Endothelial cell (in vitro differentiated cells): ENCODE measurements around the gene NEURL1B. TPM values are rescaled to one million over a fixed set of nuclear protein-coding genes. Genes with fewer than 3 reads are reported as not detected.

ENCODE experiments used
- DNase-seq: peaks from one replicate; pipeline ENCODE4 v3.0.0; 2021; ENCODE audit warnings: low spot score
- H3K27ac Mint-ChIP-seq: one replicate; pipeline ENCODE4 v1.8.0; 2021; ENCODE audit warnings: mixed read lengths, inconsistent platforms; ENCODE audit not compliant: unreplicated experiment
- H3K27me3 Mint-ChIP-seq: one replicate; pipeline ENCODE4 v1.8.0; 2021; ENCODE audit warnings: mild to moderate bottlenecking, moderate library complexity, mixed read lengths, inconsistent platforms; ENCODE audit not compliant: unreplicated experiment
- H3K36me3 Mint-ChIP-seq: one replicate; pipeline ENCODE4 v1.8.0; 2021; ENCODE audit warnings: mild to moderate bottlenecking, low read depth, mixed read lengths, inconsistent platforms; ENCODE audit not compliant: unreplicated experiment
- H3K4me1 Mint-ChIP-seq: one replicate; pipeline ENCODE4 v1.8.0; 2021; ENCODE audit warnings: mild to moderate bottlenecking, mixed read lengths, inconsistent platforms; ENCODE audit not compliant: unreplicated experiment
- H3K4me3 Mint-ChIP-seq: one replicate; pipeline ENCODE4 v1.8.0; 2021; ENCODE audit warnings: mild to moderate bottlenecking, mixed read lengths, inconsistent platforms; ENCODE audit not compliant: unreplicated experiment
- H3K9me3 Mint-ChIP-seq: one replicate; pipeline ENCODE4 v1.8.0; 2021; ENCODE audit warnings: mixed read lengths, inconsistent platforms; ENCODE audit not compliant: unreplicated experiment
- total RNA-seq: library from RNA; stranded (reverse); fragmentation: NEBNext Ultra II Directional; extraction: Animal tissue kit (Norgen Biotek cat#: 25700); gene quantifications from one replicate; pipeline ENCODE4 v1.2.1, GENCODE V29; 2021; ENCODE audit not compliant: unreplicated experiment
- TF ChIP-seq, protein P1 (sequence below): fragments of 200-600 bp; sonication (generic); IDR thresholded peaks from one replicate; pipeline ENCODE4 v1.5.0; 2021; ENCODE audit warnings: antibody characterized with exemption; ENCODE audit not compliant: unreplicated experiment

NEURL1B gene
- total RNA-seq, 1 donor from 2014 or later, result 0.13 TPM

DNA sequence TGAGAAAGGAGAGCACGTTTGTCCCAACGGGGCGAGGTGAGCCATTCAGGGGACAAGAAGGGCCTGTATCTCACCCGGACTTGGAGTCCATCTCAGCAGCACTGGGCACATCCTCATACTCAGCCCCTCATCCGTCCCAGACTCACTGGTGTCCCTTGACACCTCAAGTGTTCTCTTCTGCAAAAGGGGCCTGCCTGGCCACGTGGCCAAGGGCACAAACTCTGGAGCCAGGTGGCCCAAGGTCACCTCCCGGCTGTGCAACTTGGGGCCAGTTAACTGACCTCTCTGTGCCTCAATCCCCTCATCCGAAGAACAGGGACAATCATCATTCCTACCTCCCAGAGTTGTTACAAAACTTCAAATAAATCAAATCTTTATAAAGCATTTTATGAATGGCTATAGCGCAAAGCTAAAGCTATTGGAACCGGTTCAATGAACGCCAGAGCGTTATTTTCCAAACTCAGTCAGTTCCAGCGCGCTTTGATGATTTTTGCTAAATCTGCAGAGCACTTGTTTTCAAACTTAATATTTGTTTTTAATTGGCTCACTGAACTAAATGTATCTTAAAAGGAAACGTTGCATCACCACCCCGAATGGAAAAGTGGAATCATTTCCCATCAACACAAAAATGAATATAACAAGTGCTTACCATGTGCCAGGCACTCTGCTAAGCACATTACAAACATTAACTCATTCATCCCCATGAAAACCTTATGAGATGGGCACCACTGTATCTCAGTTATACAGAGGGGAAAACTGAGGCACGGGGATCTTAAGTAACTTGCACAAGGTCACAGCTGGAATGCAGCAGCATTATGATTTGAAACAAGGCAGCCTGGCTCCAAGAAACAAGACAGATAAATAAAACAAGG, 80.6 kb downstream of the NEURL1B start:
- no peak overlapping the region for H3K4me3 Mint-ChIP-seq

DNA sequence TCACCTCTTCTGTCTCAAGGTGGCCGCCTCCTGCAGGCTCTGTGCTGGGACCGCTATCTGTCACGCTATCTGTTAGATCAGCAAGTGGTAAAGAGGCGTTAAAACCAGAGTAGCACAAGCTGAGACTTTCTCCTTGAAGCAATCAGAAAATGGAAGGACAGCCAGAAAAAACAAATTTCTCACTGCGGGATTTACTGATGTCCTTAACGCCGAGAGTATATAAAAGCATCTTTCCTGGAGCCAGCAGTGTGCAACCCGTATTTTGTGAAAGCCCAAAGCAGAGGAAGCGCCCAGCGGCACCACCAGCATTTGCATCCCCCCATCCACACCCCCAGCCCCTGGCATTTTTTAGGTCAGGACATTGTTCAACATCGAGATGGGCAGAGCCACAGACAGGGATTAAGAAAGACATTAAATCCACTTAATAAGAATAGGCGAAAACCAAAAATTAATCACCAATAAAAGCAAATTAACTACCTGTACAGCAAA, 81.3 kb downstream of the NEURL1B start:
- Mint-ChIP-seq H3K36me3 (no peaks in the 10 kb centered on the region), H3K9me3 (no peaks in the 10 kb centered on the region), H3K27me3 (peaks cover 6% of the 10 kb centered on the region), H3K4me3 (no peak overlapping the region), H3K4me1 (no peaks in the 10 kb centered on the region), H3K27ac (no peak overlapping the region)
- TF ChIP-seq, protein P1, sequence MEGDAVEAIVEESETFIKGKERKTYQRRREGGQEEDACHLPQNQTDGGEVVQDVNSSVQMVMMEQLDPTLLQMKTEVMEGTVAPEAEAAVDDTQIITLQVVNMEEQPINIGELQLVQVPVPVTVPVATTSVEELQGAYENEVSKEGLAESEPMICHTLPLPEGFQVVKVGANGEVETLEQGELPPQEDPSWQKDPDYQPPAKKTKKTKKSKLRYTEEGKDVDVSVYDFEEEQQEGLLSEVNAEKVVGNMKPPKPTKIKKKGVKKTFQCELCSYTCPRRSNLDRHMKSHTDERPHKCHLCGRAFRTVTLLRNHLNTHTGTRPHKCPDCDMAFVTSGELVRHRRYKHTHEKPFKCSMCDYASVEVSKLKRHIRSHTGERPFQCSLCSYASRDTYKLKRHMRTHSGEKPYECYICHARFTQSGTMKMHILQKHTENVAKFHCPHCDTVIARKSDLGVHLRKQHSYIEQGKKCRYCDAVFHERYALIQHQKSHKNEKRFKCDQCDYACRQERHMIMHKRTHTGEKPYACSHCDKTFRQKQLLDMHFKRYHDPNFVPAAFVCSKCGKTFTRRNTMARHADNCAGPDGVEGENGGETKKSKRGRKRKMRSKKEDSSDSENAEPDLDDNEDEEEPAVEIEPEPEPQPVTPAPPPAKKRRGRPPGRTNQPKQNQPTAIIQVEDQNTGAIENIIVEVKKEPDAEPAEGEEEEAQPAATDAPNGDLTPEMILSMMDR, result no peak
- no peak for DNase-seq

More for the DNA sequence above, 80.6 kb downstream of the NEURL1B start:
- no peaks in the 10 kb centered on the region for H3K4me1 Mint-ChIP-seq
- TF ChIP-seq, protein P1, result no peak
- no peak for DNase-seq
- H3K27me3 Mint-ChIP-seq, result peaks cover 4% of the 10 kb centered on the region
- H3K36me3 Mint-ChIP-seq, result no peaks in the 10 kb centered on the region
- H3K9me3 Mint-ChIP-seq, result no peaks in the 10 kb centered on the region
- no peak overlapping the region for H3K27ac Mint-ChIP-seq

DNA sequence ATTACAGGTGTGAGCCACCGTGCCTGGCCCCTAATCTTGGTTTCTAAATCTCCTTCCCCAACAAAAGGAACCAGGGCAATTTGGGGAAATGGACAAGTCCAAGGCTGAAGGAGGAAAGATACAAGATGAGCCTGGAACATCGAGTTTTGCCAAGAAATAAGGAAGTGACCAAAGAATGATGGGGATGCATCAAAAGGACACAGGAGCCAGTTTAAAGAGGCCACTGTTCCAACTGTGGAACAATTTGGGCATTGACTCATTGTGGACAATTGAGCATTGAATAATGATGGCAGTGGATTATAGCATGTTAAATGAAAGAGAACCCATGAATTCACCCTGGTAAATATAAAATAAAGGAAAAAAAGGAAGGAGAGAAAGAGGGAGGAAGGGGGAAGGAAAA, 82.4 kb downstream of the NEURL1B start:
- no peak for DNase-seq
- TF ChIP-seq, protein P1, result no peak
- Mint-ChIP-seq H3K27me3 (peaks cover 15% of the 10 kb centered on the region), H3K4me3 (no peak overlapping the region), H3K9me3 (no peaks in the 10 kb centered on the region), H3K36me3 (no peaks in the 10 kb centered on the region), H3K4me1 (no peaks in the 10 kb centered on the region), H3K27ac (no peak overlapping the region)

DNA sequence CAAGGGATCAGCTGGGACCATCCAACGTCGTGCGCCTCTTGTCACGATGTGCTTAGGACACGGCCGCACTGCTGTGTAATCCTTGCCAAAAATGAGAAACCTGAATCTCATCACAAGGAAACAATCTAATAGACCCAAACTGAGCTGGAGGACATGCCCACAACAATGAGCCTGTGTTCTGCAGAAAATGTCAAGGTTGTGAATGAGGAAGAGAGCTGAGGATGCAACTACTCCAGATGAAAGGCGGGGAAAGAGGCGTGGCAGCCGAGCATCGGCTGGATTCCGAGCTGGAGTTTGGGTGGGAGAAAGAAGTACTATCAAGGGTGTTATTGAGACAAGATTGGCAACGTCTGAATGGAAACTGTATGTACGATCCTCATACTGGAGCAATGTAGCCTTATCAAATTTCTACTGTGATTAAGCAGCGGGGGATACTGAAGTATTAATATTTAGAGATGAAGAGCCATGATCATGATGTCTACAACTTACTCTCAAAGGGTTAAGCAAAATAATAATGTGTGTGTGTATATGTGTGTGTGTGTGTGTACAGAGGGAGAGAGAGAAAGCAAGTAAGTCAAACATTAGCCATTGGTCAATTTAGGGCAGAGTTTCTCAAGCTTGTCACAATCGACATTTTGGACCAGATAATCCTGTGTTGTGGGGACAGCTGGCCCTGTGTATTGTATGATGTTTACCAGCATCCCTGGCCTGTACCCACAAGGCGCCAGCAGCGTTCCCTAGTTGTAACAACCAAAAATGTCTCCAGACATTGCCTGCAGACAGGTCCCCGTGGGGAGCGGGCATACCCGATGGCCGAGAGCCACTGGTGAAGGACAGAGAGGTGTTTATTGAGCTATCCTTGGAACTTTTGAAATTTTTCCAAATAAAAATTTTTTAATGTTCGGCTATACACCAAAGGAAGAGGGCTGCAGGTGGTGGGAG, 83.5 kb downstream of the NEURL1B start:
- H3K4me3 Mint-ChIP-seq, result no peak overlapping the region
- H3K27me3 Mint-ChIP-seq, result peaks cover 15% of the 10 kb centered on the region
- H3K9me3 Mint-ChIP-seq, result no peaks in the 10 kb centered on the region

More for the DNA sequence above, 83.5 kb downstream of the NEURL1B start:
- DNase-seq, result no peak
- no peaks in the 10 kb centered on the region for H3K4me1 Mint-ChIP-seq
- no peak overlapping the region for H3K27ac Mint-ChIP-seq
- no peaks in the 10 kb centered on the region for H3K36me3 Mint-ChIP-seq
- TF ChIP-seq, protein P1, result no peak
